22Rv1 (cell line): ENCODE results near the gene GNAS.

Experiments used
- H3K27ac ChIP-seq: fragments of 450-650 bp; 2 replicates; pipeline ENCODE4 v1.5.1; 2017
- CTCF ChIP-seq: fragments of 450-650 bp; IDR thresholded peaks from 2 replicates; pipeline ENCODE4 v1.5.1; 2017; ENCODE audit warnings: mild to moderate bottlenecking
- ZFX ChIP-seq: fragments of 450-650 bp; IDR thresholded peaks from 2 replicates; pipeline ENCODE4 v1.6.1; 2017; ENCODE audit warnings: antibody characterized with exemption, borderline replicate concordance

The GNAS gene

DNA sequence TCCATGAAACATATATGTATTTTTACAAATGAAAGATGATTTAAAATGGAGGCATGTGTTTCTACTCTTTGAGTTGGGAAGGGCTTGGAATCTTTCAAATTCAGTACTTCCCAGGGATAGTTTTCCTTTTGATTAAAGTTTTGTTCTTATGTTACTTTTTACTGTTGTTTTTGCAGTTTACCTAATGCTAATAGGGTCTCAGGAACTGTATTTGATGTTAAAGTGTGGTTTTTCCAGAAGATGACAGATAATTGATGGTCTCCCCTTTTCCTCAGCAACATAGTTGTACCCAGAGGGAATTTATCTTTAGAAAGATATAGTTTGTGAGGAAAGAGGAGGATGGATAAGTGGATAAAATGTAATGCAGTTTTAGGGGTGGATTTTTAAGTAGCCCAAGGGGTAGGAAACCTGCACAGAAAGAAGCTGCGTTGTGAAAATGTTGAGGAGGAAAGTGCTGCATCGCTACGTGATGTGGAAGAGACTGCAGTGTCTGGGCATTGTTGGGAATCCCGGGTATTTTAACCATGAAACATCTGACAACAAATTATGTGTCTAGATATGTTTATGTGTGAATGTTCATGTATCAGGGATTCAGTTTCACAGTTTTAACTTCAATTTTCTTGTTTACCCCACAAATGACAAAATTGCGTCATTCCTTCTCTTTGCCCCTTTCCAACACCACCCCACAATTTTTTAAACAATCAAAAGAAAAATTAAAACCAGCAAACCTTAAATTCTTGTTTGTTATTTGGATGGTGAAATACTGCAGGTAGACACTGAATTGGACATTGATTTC lies 42.3 kb downstream of the GNAS start:
- TF ChIP-seq CTCF (no peak), ZFX (no peak)
- H3K27ac ChIP-seq: no peak overlapping the region

DNA sequence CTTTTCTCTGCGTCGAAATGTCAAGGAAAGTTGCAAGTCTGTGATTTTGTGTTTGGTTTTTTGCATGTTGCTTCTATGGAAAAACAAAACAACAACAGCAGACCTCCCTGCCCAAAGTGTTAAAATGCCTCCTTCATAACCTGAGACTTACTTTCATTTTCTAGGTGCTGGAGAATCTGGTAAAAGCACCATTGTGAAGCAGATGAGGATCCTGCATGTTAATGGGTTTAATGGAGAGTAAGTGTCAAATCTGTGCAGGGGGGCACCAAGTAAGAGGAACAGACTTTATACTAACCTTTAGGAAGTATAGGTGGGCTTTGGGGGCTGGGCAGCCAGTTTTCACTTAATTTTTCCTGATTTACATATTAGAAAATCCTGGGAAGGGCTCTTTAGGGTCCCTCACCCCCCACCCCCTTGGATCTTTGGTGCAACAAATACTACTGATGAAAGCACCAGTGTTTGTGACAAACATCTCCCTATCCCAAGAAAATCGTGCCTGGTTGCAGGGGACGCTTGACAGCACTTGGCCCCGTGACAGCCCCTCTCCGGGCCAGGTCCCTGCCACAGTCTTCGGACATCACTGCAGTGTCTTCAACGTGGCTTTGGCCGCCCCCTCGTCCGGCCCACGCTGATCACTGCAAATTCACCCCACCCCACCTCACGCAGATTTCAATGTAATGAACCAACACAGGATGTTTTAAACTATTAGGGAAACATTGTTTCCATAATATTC lies 43.1 kb downstream of the GNAS start:
- H3K27ac ChIP-seq: no peak overlapping the region
- TF ChIP-seq ZFX: no peak
- TF ChIP-seq CTCF: no peak

DNA sequence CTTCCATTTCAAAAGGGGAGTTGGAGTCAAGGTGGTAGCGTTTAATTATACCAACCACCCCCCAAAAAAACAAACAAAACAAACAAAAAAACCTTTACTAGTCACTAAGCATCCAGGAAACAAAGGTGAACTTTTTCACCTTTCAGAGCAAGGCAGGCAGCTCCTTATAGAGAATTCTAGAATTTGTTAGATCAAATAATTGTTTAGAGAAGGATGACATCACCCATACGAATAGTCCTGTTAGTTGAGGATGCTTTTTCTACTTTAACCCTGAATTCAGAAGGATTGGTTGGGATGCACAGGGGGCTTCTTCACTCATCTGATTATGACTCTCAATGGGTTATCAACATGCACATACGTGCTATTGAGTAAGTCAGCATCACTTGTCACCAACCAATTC lies 44.3 kb downstream of the GNAS start:
- no peak overlapping the region for H3K27ac ChIP-seq

DNA sequence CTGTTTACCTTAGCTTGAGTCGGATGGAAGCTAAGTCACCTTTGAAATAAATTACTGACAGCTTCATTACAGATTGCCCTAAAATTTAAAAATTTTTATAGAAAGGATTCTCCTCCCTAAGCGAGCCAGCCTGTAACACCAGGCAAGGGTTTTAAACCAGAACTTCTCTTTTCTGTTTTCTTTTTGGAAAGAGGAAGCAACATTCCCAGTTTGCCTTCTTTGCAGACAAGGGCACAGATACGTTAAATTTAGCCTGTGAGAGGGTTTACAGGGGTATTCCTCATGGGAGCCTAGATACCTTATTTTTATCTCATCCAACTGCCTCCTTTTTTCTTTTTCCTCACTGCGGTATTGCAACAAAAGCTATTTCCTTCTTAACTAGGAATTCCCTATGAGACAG lies 45.0 kb downstream of the GNAS start:
- no peak for TF ChIP-seq ZFX
- TF ChIP-seq CTCF: no peak
- H3K27ac ChIP-seq: no peak overlapping the region

More for the DNA sequence above, 44.3 kb downstream of the GNAS start:
- TF ChIP-seq CTCF (no peak), ZFX (no peak)

GRCh38 chr20:58898629-58899408 lies 46.3 kb downstream of the GNAS start:
- H3K27ac ChIP-seq: no peak overlapping the region
- TF ChIP-seq CTCF: no peak
- TF ChIP-seq ZFX: no peak

DNA sequence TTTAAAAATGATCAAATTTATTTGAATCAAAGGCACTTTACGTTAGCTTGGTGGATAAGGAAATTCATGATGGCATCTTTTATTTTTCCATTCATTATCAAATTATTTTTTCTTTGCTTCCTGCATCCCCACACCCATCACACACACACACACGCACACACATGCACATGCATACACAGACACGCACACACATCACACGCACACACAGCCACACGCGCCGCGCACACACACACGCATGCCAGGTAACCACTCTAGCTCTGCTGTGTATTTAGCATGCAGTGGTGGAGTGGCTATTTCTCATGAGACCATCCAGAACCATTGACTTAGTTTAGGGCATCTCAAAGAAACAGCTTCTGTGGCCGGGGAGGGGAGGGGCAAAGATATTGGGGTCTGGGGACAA lies 47.0 kb downstream of the GNAS start:
- no peak for TF ChIP-seq ZFX
- no peak for TF ChIP-seq CTCF
- H3K27ac ChIP-seq: no peak overlapping the region
